ENCODE data around the gene CLASP2.

GRCh38 chr3:33456756-33457155 lies 261.3 kb downstream of the CLASP2 start:
- TF ChIP-seq CTCF (conservative IDR thresholded peaks at IDR 0.05; ENCODE audit: low read depth, low read length): no peak
- no peak for TF ChIP-seq MAZ (IDR thresholded peaks at IDR 0.05; ENCODE audit: borderline replicate concordance, low read depth, low read length)
- TF ChIP-seq MXI1 (IDR thresholded peaks at IDR 0.05; ENCODE audit: borderline replicate concordance, low read depth, low read length): no peak
- no peak for TF ChIP-seq SMC3 (IDR thresholded peaks at IDR 0.05; ENCODE audit: low read depth, low read length)

All from IMR-90 (cell line).